Stimulated activated CD8-positive, alpha-beta memory T cell treated with anti-CD3 and anti-CD28 coated beads, Interleukin-7, amount 100 ng/mL, for 24 hours (primary cell): Measurements from ENCODE around the gene DNMT1.

Source experiments
- DNase-seq: peaks from one replicate; pipeline ENCODE4 v3.0.0-alpha.2; 2020; ENCODE audit warnings: low read depth

The DNMT1 gene

DNA sequence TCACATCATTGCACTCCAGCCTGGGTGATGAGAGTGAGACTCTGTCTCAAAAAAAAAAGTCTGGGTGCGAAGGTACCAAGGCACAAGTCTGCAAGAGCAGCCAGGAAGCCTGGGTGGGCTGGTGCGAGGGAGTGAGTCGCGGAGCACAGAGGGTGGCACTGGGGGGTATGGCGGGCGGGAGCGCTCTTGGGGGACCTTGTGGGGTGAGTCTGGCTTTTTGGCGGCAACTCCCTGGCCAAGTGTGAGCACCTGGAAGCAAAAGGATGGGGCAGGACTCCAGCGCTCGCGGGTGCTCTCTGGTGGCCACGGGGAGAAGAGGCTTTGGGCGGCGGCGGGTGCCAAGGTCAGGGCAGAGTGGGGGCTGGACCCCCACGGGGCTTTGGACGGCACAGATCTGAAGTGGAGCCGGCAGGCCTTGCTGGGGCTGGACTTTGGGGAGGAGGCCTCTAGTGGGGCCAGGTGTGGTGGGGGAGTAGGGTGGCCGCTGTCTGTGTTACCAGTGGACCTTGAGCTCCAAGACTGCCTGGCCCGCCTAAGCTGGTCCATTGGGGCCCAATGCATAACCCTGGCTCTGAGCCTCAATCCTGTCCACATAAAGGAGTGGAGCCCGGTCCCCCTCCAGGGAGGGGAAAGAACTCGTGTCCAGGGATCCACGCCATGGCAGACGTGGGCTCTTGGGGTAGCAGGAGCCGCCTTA is 81.7 kb downstream of the DNMT1 start:
- peak; percentile 41 for DNase-seq

DNA sequence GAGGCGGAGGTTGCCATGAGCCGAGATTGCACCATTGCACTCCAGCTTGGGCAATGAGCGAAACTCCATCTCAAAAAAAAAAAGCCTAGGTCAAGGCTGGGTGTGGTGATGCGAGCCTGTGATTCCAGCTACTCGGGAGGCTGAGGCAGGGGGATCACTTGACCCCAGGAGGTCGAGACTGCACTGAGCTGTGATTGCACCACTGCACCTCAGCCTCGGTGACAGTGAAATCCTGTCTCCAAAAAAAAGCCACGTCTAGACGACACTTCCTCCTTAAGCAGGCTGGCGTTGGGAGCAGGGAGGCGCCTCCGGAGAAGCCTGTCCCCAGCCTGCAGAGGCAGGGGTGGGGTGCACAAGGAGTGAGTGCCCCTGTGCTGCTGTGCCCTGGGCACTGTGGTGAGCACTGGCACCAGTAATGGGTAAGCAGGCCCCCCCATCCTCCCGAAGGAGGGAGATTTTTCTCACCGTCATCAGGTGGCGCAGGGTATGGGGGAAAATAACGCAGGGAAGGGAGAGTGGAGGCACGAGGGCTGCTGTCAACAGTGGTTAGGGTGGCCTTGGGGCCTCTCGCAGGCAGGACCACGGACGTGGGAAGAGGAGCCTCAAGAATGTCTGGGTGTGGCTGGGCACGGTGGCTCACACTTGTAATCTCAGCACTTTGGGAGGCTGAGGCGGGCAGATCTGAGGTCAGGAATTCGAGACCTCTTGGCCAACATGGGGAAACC is 82.6 kb downstream of the DNMT1 start:
- DNase-seq, result peak; percentile 37

DNA sequence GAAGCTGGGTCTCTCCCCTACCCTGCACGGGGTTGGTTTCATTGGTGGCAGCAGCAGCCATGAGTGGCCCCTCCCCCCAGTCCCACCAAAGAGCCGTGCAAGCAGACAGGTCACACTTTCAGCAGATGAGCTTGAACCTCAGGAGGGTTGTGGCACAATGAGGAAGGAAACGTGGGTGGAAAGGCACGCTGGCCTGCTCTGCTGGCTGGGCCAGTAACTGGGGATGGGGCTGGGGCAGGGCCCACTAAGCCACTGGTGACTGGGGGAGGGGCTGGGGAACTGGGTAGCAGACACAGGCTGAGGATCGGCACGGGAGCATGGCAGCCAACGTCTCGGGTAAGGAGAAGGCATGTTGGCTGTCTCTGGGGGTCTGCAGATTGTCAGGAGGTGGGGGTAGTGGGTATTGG is 83.3 kb downstream of the DNMT1 start, which contains the start of gene P2RY11:
P2RY11 (plus strand) TSS at position 289 of the 407 bp plus-strand sequence; CDS start at position 318, 29 bp downstream.
- no peak for DNase-seq

DNA sequence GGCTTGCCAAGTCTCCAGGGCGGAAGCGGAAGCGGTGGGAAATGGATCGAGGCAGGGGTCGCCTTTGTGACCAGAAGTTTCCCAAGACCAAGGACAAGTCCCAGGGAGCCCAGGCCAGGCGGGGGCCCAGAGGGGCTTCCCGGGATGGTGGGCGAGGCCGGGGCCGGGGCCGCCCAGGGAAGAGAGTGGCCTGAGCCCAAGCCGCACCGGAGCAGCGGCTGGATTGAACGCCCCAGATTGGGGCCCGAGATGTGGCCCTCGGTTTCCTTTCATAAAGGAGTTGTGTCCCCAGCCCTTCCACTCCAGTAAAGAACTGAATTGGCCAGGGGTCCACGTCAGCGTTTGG is 83.8 kb downstream of the DNMT1 start:
- no peak for DNase-seq

DNA sequence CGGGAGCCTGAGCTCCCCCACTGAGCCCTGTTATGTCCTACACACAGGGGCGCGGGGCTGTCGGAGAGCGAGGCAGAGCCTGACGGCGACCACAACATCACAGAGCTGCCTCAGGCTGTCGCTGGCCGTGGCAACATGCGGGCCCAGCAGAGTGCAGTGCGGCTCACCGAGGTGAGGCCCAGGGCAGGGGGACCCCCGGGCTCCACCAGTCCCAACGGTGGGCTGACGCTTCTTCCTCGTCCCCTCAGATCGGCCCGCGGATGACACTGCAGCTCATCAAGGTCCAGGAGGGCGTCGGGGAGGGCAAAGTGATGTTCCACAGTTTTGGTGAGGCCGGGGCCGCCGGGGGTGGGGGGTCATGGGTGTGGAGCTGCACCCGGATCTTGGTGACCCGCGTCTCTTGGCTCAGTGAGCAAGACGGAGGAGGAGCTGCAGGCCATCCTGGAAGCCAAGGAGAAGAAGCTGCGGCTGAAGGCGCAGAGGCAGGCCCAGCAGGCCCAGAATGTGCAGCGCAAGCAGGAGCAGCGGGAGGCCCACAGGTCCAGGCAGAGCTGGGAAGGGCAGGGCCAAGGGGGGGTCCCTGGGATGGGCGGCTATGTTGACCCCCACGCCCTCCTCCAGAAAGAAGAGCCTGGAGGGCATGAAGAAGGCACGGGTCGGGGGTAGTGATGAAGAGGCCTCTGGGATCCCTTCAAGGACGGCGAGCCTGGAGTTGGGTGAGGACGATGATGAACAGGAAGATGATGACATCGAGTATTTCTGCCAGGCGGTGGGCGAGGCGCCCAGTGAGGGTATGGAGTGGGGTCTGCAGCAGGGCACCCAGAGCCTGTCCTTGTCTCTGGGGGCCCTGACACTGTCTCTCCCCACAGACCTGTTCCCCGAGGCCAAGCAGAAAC is 84.4 kb downstream of the DNMT1 start:
- DNase-seq, result no peak

DNA sequence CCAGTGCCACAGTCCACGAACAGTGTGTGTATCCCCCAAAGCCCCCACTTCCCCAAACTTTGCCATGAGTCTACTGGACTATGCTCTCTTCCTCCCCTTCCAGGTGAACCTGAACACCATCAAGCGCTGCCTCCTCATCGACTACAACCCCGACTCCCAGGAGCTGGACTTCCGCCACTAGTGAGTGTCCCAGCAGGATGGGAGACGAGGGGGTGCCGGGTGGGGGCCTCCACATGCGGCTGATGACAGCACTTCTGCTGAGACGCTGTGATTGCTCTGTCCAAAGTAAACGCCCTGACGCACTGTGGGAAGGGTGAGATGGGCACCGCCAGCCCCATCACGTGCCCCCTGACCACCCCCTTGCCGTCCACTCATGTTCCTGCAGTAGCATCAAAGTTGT is 85.2 kb downstream of the DNMT1 start:
- DNase-seq, result no peak

DNA sequence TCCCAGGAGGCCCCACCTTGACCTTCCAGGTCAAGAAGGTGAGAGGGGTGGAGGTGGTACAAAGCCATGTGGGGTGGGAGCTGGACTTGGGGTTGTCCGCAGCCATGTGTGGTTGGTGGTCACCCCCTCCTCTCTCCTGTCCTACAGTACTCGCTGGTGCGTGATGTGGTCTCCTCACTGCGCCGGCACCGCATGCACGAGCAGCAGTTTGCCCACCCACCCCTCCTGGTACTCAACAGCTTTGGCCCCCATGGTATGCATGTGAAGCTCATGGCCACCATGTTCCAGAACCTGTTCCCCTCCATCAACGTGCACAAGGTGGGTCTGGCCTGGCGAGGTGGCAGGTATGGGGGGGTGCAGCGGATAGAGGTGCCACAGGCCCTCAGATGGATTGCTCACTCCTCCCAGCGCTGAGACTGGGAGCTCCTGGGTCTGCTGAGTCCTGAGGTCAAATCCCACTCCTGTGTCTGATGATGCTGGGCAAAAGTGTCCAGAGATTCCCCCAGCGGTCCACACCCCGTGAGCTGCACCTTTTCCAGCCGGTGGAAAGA is 86.9 kb downstream of the DNMT1 start:
- DNase-seq, result no peak

DNA sequence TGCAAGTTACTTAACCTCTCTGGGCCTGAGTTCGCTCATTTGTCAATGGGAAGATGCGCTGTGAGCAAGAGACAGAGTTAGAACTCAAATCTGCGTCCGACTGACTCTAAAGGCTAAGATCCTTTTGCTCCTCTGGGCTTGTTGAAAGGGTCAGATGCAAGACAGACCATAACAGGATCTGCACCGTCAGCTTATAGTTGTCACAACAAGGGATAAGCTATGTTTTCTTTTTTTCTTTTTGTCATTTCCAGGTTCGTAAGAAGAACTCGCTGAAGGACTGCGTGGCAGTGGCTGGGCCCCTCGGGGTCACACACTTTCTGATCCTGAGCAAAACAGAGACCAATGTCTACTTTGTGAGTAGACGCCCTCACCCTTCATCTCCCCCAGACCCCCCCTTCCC is 87.5 kb downstream of the DNMT1 start:
- no peak for DNase-seq

DNA sequence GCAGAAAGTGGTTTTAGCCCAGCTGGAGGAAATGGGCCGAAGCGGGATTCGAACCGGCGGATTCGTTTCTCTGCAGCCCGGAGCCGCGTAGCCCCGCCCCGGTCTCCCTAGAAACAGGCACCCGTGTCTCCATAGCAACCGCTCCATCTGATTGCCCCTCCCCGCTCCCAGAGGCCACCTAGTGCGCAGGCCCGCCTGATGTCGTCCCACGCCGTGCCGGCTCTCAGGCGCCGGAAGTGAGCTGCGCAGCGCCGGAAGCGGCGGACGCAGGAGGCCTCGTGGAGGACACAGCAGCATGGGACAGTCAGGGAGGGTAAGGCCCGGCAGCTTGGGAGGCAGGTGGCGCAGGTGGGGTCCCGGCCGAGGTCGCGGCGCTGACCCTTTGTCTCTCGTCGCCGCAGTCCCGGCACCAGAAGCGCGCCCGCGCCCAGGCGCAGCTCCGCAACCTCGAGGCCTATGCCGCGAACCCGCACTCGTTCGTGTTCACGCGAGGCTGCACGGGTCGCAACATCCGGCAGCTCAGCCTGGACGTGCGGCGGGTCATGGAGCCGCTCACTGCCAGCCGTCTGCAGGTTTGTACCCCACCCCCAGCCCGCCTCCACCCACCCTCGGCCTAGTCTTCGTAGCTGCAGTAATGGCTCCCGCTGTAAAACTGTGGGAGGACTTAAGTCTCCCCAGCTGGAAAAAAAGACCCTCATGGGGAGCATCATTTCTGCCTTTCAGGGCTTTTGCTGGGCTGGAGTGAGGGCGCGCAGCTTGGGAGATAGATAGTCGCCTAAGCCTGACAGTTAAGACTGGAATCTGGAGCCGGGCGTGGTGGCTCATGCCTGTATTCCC is 88.4 kb downstream of the DNMT1 start, which contains the start of gene PPAN:
PPAN (plus strand) TSS at position 263 of the 837 bp plus-strand sequence; CDS start at position 296, 33 bp downstream.
- peak; percentile 95 for DNase-seq

DNA sequence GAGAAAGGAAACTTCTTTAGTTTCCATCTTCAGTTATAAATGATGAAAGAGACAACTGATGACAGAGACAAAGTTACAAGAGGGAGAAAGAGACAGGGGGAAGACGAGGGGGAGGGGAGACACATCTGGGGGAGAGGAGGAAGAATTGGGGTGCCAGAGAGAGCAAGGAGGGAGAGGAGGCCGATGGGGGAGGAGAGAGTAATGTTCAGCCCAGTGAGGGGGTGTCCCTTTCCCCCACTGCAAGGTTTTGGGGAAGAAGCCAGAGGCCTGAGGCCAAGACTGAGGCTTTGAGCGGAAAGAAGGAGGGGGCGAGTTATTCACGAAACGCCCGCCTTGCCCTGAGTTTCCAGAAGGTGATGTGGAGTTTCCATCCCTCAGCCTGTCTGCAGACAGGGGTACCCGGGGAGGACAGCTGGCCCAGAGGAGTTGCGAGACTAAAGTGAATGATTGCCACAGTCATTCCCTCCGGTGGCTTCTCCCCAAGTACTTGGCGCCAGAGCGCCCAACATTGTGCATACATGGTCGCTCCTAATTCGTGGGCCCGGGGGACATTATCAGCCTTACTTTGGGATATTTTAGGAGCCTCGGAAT is 89.1 kb downstream of the DNMT1 start:
- peak; percentile 57 for DNase-seq

DNA sequence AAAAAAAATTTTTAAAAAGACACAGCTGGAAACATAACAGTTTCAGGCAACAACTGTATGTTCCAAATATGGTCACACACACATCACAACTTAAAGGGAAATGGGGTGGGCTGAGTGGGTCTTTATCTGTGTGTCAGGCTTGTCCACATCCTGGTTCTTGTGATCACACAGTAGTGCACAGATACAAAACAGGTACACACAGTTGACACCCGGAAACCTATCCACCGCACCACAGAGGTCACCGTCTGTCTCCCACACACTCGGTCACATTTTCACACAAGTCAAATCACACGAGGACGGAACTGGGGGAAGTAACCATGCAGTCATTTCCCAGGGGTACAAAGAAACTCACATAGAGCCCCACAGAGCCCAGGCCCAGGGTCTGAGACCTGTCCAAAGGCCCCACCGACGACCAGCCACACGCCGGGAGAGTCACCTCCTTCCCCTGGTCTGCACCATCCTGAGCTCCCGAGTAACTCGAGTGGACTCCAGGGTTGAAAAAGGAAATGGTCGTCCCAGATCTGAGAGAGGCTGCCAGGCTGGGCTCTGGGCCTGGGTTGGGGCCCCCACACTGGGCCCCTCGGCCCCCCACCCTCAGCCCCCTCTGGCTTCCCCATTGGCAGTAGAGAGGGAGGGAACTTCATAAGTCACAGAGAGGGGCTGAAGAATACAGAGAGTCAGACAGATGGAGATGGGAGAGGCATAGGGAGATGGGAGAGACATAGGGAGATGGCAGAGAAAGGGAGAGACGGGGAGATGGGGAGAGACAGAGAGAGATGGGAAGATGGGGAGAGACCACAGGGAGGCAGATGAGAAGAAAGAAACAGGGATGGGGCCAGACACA is 89.9 kb downstream of the DNMT1 start:
- DNase-seq, result peak; percentile 53

DNA sequence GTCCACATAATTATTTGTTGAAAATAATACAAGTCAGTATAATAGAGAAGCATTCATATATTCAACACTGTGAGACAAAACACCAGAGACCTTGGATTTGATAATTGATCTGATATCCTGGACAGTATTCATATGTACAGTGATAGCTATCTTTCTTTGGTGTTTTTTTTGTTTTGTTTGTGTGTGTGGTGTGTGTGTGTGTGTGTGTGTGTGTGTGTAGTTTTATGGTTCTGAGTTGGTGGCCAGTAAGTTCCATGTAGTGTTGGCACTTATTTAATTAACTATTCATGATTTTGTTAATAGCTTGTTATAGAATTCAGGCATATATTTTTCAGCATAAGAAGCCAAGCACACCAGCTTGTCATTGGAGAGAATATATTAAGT is 90.6 kb downstream of the DNMT1 start:
- DNase-seq, result no peak

DNA sequence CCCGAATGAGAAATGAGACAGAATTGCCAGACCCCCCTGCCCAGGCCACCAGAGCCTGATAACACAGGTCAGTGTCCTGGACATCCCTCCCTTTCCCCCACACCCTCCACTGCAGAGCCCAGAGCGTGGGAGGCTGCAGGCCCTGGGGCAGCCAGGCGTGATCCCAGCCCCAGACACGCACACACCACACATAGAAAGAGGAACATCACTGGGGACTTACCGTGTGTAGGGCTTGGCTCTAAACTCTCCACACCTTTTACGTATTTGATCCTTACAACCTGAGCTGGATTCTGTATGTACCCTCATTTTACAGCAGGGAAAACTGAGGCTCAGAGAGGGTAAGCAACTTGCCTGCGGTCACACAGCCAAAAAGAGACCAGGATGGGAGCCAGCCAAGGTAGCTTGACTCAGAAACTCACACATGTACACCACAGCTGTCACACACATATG is 91.9 kb downstream of the DNMT1 start:
- no peak for DNase-seq

DNA sequence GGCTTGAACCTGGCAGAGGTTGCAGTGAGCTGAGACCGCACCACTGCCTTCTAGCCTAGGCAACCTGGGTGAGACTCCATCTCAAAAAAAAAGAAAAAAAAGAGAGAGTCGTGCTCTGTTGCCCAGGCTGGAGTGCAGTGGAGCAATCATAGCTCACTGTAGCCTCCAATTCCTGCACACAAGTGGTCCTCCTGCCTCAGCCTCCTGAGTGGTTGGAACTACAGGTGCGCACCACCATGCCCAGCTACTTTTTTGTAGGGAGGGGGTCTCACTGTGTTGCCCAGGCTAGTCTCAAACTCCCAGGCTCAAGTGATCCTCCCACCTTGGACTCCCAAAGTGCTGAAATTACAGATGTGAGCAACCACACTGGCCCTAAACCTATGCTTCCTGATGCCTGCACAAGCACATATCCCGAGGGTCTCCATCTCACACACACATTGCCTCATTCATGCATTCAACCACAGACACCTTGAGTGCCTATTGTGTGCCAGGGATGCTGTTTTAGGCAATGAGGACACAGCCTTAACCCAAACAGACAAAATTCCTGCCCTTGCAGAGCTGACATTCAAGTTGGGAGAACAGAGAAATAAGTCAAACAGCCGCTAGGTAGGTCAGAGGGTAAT is 94.5 kb downstream of the DNMT1 start:
- no peak for DNase-seq

DNA sequence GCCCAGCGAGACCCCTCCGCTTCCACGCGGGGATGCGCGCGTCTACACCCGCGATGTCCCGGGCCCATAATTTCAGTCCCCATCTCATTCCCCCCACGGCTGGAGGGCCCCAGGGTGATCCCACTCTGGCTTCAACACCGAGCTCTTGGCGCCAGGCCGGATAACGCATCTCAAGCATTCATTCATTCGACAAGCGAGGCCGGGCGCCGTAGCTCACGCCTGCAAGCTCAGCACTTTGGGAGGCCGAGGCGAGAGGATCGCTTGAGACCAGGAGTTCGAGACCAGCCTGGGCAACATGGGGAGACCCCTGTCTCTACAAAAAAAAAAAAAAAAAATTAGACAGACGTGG is 98.2 kb downstream of the DNMT1 start:
- DNase-seq, result no peak

DNA sequence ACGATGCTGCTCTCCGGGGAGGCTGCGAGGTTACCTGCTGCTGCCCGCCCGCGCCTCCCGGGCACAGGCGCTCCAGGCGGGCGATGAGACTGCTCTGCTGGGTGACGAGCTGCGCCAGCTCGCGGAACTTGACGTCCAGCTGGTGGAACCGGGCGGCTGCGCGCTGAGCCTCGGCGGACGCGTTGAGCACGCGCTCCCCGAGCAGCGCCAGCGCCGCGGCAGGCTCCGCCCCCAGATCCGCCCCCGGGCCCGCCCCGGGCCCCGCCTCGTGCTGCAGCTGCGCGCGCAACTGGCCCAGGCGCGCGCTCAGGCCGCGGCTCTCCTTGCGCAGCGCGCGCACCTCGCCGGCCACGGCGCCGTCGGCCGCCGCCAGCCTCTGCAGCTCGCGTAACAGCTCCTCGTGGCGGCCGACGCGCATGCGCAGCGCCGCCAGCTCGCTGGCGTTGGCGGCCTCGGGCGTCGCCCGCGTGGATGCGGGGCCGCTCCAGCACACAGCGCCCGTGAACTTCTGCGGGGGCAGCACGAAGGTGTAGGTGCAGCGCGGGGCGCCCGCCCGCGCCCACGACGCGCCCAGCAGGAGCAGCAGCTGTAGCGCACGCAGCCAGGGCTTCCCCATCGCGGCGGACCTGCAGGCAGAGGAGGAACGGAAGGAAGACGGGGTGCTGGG is 98.7 kb downstream of the DNMT1 start:
- DNase-seq, result peak; percentile 66

DNA sequence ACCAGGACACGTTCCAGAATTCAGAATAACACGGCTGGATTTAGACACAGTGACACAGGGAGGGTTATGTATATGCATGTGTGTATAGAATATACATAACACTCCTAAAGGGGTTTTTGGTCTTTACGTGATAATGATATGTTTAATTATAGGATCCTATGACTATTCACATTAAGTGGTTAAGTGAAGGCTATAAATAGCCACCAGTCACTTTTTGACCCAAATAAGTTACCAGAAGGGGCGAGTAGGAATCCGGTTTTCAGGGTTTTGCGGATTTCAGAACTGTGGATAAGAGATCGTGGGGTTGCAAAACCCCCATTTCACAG is 99.2 kb downstream of the DNMT1 start:
- DNase-seq, result no peak

DNA sequence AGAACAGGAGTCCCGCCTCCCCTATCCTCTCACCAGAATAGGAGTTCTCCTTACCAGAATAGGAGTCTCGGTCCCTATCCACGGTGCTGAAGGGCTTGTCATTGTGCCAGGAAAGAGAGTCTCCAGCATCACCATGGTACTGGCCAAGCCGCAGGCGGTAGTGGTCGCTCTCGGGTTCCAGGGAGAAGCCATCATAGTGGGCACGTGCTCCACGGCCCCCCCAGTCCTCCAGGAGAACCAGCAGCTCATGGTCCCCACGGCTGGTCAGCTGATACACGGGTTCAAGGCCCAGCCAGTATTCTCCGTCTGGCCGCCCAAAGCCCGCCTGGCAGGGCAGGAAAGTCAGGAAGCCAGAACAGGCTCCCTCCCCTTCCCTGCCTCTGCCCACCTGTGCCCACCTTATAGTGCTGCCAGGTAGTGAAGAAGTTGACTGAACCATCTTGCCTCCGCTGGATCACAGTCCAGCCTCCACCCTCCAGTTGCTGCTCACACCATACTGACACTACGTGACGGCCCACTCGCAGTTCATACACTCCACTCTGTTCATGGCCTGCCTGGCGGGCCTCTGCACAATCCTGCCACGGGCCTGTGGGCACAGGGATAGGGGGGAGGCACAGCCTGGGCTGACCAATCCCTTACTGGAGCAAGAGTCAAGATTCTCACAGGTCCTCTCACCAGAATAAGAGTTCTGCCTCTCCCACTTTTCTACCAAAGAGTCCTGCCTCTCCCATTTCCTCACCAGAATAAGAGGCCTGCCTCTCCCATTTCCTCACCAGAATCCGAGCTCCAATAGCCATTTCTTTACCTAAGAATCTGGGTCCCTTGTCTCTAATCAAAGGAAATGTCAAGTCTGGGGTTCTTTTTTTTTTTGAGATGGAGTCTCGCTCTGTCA is 101.2 kb downstream of the DNMT1 start:
- DNase-seq, result no peak
